Skeletal muscle cell (primary cell): Measurements from ENCODE around the gene MLANA.

Experiments
- DNase-seq: peaks from one replicate; pipeline ENCODE4 v3.0.0-alpha.2; 2010; ENCODE audit warnings: low read depth
- H3K4me3 ChIP-seq: 2 replicates; pipeline ENCODE4 v1.5.1; 2011; ENCODE audit warnings: low read depth, mild to moderate bottlenecking, control low read depth, low read length, moderate library complexity

Gene MLANA

DNA sequence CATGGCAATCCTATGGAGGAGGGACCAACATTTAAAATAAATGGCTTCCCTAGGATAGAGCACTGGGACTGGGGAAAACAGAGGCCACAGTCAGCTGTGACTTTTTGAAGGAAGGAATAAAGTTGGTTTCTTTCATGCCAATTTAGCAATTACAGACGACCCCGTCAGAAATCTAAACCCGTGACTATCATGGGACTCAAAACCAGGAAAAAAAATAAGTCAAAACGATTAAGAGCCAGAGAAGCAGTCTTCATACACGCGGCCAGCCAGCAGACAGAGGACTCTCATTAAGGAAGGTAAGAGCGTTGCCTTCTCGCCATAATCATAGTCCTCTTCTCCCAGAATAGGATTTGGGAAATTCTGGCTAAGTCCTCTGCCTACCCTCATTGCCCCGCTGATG is at the start of gene MLANA:
Gene MLANA, plus strand, starts transcription at position 249 of the 400 bp plus-strand sequence. CDS start 1,586 bp downstream, outside the sequence.
- no peak for DNase-seq
- no peak within 1 kb of the TSS for H3K4me3 ChIP-seq

- H3K4me3 ChIP-seq, result no peak overlapping the region
- no peak for DNase-seq
Observed at GRCh38 chr9:5841771-5842573, 48.7 kb upstream of the MLANA start.

GRCh38 chr9:5842929-5843793 is 47.5 kb upstream of the MLANA start:
- H3K4me3 ChIP-seq, result no peak overlapping the region
- no peak for DNase-seq

DNA sequence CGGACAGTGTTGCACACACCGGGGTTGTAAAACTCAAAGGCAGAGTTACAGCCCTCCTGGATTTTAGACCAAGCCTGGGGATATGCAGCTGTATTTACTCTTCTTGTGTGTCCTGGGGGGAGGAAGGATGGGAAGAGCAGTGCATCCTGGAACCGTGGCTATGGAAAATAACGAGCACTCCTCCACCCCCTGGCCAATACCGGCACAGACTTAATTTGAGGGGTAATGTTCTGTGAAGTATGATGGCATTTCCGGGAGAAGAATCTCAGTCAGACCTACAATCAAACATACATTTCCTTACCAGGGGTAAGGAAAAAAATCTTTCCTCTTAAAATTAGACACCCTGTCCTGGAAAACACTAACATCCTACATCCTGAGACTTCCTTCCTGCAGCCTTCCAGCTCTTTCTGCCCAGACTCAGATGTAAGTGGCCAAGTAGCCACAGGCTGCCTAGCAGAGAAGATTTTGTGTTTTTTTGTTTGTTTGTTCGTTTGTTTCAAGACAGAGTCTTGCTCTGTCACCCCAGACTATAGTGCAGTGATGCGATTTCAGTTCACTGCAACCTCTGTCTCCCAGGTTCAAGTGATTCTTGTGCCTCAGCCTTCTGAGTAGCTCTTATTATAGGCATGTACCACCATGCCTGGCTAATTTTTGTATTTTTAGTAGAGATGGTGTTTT is 46.8 kb upstream of the MLANA start:
- no peak overlapping the region for H3K4me3 ChIP-seq
- DNase-seq, result no peak

DNA sequence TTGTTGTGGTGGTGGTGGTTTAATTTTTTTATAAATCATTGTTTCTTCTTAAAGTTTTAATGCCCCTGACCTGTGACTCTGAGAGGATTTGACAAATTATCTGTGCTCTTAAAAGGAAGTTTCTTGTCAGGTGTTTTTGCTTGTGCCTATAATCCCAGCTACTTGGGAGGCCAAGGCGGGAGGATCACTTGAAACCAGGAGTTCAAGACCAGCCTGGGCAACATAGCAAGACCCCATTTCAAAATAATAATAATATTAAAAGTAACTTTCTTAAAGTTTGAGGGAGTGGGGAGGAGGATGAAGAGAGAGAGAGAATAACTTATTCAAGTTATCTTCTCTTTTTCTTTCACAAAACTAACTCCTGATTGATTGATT is 45.5 kb upstream of the MLANA start:
- no peak for DNase-seq
- H3K4me3 ChIP-seq, result no peak overlapping the region

DNA sequence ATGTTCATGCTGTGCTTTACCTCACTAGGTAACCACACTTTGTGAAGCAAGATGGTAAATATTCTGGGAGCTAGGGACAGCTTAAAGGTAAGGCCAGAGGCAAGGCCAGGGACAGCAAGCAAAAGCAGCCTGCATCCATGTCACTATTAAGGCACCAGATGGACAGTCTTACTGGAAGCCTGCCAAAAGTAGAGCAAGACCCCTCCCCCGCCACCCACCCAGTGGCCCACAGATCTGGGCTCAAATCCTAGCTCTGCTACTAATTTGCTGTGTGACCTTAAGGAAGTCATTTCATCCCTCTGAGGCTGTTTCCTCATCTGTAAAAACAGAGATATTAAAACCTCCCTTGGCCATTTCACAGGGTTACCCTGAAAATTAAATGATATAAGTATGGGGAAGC is 44.6 kb upstream of the MLANA start:
- H3K4me3 ChIP-seq, result no peak overlapping the region
- no peak for DNase-seq

DNA sequence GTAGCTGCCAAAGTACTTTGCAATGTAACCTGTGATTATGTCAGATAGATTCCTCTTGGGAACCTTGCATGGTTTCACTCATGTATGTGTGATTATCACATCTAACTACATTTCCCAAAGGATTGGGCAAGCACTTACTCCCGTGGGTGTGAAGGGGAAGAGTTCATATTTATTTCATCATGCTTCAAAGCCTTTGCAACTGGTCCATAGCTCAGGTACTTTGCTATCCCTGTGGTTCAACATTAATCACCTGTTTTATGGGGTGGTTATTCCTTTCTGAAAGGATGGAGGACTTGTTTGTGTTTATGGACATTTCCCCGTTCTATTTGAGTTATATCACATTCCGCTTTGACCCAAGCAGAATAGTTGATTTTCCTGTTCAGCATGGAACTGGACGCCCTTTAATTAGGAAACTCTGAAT is 44.2 kb upstream of the MLANA start:
- peak; percentile 41 for DNase-seq

GRCh38 chr9:5848372-5848882 is 42.3 kb upstream of the MLANA start:
- DNase-seq, result no peak
- no peak overlapping the region for H3K4me3 ChIP-seq

More for the DNA sequence above, 44.2 kb upstream of the MLANA start:
- H3K4me3 ChIP-seq, result no peak overlapping the region

GRCh38 chr9:5850724-5851122 is 40.0 kb upstream of the MLANA start:
- DNase-seq, result no peak
- H3K4me3 ChIP-seq, result no peak overlapping the region

- DNase-seq, result peak; percentile 64
- H3K4me3 ChIP-seq, result no peak overlapping the region
Observed at GRCh38 chr9:5851445-5851844, 39.2 kb upstream of the MLANA start.

GRCh38 chr9:5852987-5853386 is 37.7 kb upstream of the MLANA start:
- H3K4me3 ChIP-seq, result no peak overlapping the region
- DNase-seq, result no peak

DNA sequence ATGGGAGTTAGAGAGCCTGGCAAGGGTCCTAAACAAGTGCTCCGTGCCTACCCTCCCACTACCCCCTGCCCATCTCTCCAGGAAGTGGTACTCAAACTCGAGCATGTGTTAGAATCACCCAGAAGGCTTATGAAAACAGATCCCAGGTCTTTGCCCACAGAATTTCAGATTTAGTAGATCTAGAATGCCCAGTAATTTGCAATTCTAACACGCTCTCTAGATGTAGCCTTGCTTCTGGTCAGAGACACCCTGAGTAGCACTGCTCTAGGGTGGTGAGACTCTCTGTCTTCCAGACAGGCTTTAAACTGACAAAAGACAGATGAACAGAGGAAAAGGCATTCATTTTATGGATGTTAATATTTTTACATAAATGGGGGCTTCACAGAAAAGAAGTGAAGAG is 37.1 kb upstream of the MLANA start:
- no peak overlapping the region for H3K4me3 ChIP-seq
- DNase-seq, result no peak

- DNase-seq, result no peak
- no peak overlapping the region for H3K4me3 ChIP-seq
Observed at GRCh38 chr9:5854063-5854790, 36.5 kb upstream of the MLANA start.

DNA sequence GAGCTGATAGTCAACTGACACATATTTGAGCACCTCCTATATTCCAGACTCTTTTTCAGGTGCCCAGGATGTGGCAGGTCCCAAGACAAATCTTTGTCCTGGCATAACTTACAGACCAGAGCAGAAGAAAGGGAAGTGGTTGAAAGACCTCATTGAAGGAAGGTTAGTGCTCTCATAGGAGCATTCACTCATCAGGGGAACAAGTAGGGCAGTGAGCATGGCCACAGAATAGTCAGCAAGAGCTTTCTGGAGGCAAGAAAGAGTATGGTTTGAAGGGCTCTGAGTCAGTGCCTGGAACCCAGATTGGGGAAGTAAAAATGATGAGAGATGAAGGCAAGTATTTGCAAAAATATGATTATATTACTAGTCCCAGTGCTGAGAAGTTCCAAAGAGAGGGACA is 32.8 kb upstream of the MLANA start:
- no peak for DNase-seq
- H3K4me3 ChIP-seq, result no peak overlapping the region

DNA sequence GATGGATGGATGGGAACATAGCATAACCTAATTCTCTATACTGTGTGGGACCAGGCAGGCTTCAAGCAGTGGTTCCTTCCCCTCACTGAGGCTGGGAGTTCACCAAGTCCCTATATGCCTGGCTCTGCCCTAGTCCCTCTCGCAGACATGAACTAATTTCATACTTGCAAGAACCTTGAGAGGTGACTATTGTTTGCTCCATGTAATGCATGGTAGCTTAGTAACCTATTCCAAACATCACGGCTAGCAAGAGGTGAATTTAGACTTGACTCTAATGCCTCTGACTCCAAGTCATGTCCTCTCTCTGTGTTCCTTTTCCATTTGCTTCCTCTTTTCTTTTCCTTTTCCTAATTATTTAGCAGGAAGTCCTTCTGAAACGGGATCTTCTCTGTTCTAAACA is 31.9 kb upstream of the MLANA start:
- no peak overlapping the region for H3K4me3 ChIP-seq

DNA sequence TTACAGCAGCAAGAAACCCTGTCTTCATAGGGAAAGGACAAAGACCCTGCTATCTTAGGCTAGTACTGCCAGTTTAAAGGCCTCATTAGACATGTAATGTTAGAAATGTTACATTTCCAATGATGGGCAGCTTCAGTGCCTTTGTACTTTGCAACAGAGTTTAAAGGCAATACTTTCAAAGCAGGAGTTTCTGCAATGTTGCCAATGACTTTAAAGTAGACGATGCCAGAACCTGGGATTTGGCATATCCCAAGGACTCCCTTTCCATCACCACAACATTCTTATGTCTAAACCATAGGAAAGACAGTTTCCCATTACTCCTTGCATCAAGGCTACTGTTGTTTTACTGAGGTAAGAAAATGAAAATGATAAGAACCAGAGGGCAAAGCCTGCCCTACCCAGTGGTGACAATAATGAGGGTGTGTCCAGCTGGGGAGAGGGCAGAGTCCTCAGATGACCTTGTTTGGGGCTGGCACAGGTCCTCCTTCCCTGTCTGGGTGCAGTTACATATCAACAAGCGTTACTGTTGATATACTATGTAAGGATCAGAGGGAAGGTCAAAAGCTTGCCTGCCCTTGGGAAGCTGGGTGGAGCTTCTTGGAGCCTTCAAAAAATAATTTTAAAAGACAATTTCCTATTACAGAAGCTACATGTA is 27.5 kb upstream of the MLANA start:
- no peak overlapping the region for H3K4me3 ChIP-seq
- no peak for DNase-seq

More for the DNA sequence above, 31.9 kb upstream of the MLANA start:
- DNase-seq, result no peak

- no peak for DNase-seq
- no peak overlapping the region for H3K4me3 ChIP-seq
Observed at GRCh38 chr9:5864446-5864845, 26.2 kb upstream of the MLANA start.

DNA sequence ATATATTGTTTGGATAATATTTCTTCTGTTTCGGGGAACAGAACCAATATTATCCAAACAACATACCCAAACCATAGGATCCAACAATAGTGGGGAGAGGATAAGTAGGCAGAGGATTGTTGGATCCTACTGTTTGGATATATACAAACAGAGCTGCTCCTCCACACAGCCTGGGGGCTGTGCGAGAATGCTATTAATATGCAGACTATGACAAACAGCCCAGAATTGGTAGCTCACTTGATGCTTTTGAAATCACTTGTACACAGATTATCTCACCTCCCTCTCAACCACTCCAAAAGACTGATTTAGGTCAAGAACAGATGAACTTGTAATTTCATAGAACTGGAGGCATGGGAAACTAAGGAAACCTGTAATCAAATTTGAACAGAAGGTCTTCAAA is 24.4 kb upstream of the MLANA start:
- no peak for DNase-seq
- no peak overlapping the region for H3K4me3 ChIP-seq

GRCh38 chr9:5866685-5867084 is 24.0 kb upstream of the MLANA start:
- no peak overlapping the region for H3K4me3 ChIP-seq
- no peak for DNase-seq
